GM18508 (cell line): ENCODE results near the gene GALK2.

ENCODE experiments used
- ATAC-seq: cut with Tn5 transposase; IDR thresholded peaks from one replicate; pipeline ENCODE4 v1.9.1; 2021; ENCODE audit warnings: moderate number of reproducible peaks; ENCODE audit not compliant: insufficient read depth, unreplicated experiment

The GALK2 gene

GRCh38 chr15:49169880-49170597, at the start of gene GALK2:
TSS of gene GALK2 (plus strand) at chr15:49170247. CDS start at chr15:49170323, 76 bp downstream.
- peak; percentile 77 for ATAC-seq

GRCh38 chr15:49120832-49121231, 49.2 kb upstream of the GALK2 start:
- ATAC-seq: no peak

GRCh38 chr15:49121901-49122300, 48.1 kb upstream of the GALK2 start:
- no peak for ATAC-seq

GRCh38 chr15:49122541-49123062, 47.4 kb upstream of the GALK2 start:
- ATAC-seq: no peak

DNA sequence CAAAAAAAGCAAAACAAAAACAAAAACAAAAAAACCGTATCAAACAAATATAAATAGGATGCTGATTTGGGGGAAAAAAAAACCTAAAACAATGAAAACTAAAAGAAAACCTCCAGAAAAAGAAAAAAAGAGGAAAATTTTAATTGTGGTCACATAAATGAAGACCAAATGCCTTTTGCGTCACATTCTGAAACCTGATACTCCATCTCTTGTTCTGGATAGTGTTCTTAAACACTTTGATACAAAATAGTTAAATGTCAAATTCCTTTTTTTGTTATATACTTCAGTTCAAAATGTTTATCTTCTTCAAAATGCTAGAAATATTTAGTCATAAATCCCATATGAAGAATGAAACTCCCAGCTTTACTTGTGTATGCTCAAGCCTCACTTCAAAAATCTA, 45.7 kb upstream of the GALK2 start:
- no peak for ATAC-seq

DNA sequence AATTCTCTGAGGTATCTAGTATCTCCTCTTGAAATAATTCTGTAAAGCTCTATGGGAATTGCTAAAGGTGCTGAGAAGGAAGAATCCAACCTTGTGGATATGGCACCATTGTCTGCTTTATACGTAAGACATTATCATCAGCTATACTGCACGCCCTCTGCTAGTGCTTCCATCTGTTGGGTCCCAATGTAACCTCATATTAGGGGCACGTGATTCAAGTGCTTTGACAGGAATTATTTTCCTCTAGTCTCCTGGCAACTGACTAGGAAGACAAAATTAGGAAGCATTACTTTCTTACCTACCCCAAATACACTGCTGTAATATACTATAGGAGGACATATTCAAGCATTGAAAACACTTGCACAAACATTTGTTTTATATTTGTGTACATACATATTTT, 38.6 kb upstream of the GALK2 start:
- no peak for ATAC-seq

GRCh38 chr15:49134683-49135341, 35.2 kb upstream of the GALK2 start:
- no peak for ATAC-seq

DNA sequence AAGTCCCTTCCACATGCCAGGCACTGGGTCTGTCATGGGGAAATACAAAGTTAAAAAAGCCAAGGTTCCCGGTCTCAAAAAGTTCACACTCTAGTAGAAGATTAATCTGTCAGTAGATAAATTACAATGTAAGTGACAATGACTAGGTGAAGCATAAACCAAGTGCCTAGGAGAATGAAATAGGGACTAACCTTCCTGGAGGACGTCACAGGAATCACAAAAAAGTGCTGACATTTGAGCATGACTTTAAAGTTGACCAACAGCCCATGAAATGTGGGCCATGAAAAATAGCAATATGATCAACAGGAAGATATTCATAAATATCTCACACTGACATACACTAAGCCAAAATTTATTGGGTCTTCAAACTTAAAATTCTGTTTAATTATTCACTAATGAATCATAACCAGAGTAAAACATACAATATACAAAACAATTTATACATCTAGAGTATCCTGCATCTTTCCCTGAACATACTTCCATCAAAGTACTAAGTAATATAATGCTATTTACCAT, 34.6 kb upstream of the GALK2 start:
- no peak for ATAC-seq

GRCh38 chr15:49135911-49136310, 34.1 kb upstream of the GALK2 start:
- ATAC-seq: no peak

- no peak for ATAC-seq
Measured at GRCh38 chr15:49137861-49138260, 32.2 kb upstream of the GALK2 start.

DNA sequence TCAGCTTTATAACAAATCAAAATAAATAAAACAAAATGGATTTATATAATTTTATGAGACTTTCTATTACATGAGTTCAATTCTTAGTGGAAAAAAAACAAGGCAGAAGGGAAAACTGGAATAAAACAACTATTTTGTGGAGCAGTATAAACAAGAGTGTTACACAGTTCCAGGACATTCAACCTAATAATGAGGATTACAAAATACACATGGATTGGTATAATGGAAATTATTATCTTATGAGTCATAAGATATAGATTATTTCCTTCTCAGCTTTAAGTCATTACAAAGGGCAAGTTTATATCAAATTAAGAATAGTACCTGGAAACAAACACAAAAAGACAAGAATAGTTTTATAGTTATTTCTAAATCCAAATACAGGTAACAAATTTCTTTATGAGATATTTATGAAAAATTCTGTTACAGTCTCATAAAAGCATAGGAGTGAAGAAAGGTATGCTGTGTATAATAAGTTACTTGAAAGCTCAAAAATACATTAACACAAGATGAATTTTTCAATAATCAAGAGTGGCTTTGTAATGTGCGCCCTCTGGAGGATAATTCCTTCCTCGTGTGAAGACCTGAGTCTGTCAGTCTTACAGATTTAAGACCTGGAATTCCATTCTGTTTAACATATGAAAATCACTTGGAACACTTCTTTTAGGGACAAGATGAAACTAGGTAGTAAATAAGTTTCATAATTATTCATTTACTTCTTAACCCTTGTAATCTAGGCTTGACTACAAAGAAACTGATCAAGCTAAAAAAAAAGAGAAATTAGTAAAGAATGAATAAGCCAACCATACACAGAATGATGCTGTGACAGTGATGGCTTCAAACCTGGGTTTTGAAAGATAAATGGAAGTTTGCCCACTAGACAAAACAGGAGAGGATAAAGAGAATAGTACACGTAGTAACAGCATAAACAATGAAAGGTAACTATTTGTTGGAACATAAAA, 24.1 kb upstream of the GALK2 start:
- no peak for ATAC-seq

GRCh38 chr15:49148298-49148697, 21.7 kb upstream of the GALK2 start:
- ATAC-seq: no peak

DNA sequence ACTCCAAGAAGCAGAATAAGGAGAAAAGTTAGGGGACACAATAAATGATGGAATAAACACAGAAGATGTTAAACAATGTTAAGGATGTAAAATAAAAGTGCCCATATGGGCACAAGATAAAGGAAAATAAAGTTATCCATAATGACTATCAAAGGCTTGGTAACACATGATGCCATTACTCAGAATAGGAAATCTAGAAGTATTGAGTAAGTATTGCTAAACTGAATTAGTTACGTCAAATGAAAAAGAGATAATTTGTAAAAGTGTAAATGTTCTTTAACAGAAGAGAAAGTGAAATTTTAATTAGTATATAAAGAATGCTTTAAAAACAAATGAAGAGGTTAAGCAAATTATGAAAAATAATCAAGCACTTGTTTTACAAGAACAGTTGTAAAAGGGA, 21.3 kb upstream of the GALK2 start:
- ATAC-seq: no peak

DNA sequence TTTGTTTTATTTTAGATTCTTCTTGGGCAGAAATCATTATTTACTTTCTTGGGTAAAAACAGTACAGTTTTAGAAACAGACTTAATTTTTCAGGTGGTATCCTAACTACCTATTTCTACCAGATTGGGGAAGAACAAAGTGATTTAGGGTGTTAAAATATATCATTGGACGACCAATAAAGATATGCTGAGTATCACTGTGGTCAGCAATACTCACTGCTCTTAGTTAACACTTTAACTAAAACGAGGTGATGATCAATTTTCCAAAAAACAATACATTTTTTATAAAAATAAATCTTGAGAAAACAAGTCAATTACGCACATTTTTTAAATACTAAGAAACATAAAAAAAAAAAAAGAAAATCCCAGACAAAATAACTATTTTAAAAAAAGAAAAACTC, 18.2 kb upstream of the GALK2 start:
- no peak for ATAC-seq

- no peak for ATAC-seq
Measured at GRCh38 chr15:49152552-49153312, 17.3 kb upstream of the GALK2 start.

DNA sequence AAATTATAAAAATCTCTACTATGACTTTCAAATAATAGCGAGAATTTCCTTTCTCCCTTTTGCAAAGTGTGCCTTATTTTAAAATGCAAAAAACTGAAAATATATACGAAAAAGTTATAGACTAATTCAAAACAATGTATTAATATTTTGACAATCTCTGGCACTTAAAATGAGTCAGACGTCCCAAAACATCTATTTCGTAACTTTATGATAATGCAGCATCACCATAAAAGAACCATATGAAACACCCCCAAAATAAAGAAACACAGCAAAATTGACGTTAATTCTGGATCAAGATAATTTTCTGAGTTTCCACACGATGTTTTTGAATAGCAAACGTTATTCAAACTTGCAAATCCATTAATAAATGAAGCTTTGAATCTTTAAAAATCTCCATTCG, 15.7 kb upstream of the GALK2 start:
- no peak for ATAC-seq

- no peak for ATAC-seq
Measured at GRCh38 chr15:49154799-49155109, 15.3 kb upstream of the GALK2 start.

- peak; percentile 77 for ATAC-seq
Measured at GRCh38 chr15:49155110-49155833, 14.8 kb upstream of the GALK2 start, which contains the start of gene COPS2. TSS of gene COPS2 (minus strand) at chr15:49155599. CDS start at chr15:49155578, 21 bp downstream.
